HCT116 (cell line): ENCODE data around the gene NDUFA8. TPM values are rescaled to one million over a fixed set of nuclear protein-coding genes. Genes with fewer than 3 reads are reported as not detected.

Experiments
- ATAC-seq: fragments of 200-7000 bp; cut with Tn5 transposase; 2 replicates; pipeline ENCODE4 v1.9.1; 2020; ENCODE audit warnings: mild to moderate bottlenecking, moderate library complexity
- BruUV-seq: library from RNA; stranded (reverse); fragments of 400-500 nt; replicated peaks from 2 replicates; lab custom pipeline; 2021; lab: Mats Ljungman, UMichigan
- CTCF ChIA-PET: fragments of 300-600 bp; sonication (Branson Sonifier 250); formaldehyde crosslinking; loops from one replicate; lab custom pipeline; 2021; ENCODE audit warnings: antibody characterized with exemption; lab: Charles Lee
- POLR2A ChIA-PET: fragments of 300-600, 350-600 bp; sonication (Branson Sonifier 250); formaldehyde crosslinking; loops from one replicate; lab custom pipeline; 2021; ENCODE audit warnings: antibody characterized with exemption; lab: Charles Lee
- RAD21 ChIA-PET, 2 experiments: fragments of 300-600 bp; sonication (Branson Sonifier 250); formaldehyde crosslinking; loops; one replicate each; lab custom pipeline; 2023; ENCODE audit warnings: low total read pairs in 2 of 2; ENCODE audit not compliant: uncharacterized antibody in 2 of 2, unreplicated experiment in 2 of 2, low non-redundant PET in 1 of 2; lab: Charles Lee
- DNase-seq: peaks from one replicate; pipeline ENCODE4 v3.0.0-alpha.2; 2010; ENCODE audit warnings: low read depth, low spot score
- H2AFZ ChIP-seq: fragments of 200-600 bp; shearing (Covaris generic), sonication (generic); 2 replicates; pipeline ENCODE4 v1.6.1; 2017; ENCODE audit warnings: low read depth, mixed run types, mixed read lengths, antibody characterized with exemption, low read length; ENCODE audit not compliant: poor library complexity, severe bottlenecking
- H3K27ac ChIP-seq: 2 replicates; pipeline ENCODE4 v1.5.1; 2012; ENCODE audit warnings: low read depth, low read length
- H3K27me3 ChIP-seq: fragments of 200-600 bp; sonication (generic); 2 replicates; pipeline ENCODE4 v1.6.1; 2016; ENCODE audit warnings: mixed run types, low read length, mixed read lengths; ENCODE audit not compliant: insufficient read depth
- H3K36me3 ChIP-seq, 2 experiments: fragments of 200-500 bp in 1 of 2; fragments of 200-600 bp in 1 of 2; sonication (Bioruptor generic) in 1 of 2; sonication (generic) in 1 of 2; 2 replicates each; pipeline versions ENCODE4 v1.5.1 to v1.6.1; 2014 to 2016; ENCODE audit warnings: low read length in 2 of 2, inconsistent platforms in 1 of 2, mixed read lengths in 1 of 2, mixed run types in 1 of 2; ENCODE audit not compliant: insufficient read depth in 2 of 2, control insufficient read depth in 1 of 2
- H3K4me1 ChIP-seq, 2 experiments: fragments of 200-600 bp in 1 of 2; sonication (generic) in 1 of 2; 2 replicates each; pipeline versions ENCODE4 v1.5.1 to v1.6.1; 2012 to 2017; ENCODE audit warnings: low read length in 2 of 2, inconsistent platforms in 1 of 2, mild to moderate bottlenecking in 1 of 2, mixed read lengths in 1 of 2, mixed run types in 1 of 2, moderate library complexity in 1 of 2; ENCODE audit not compliant: insufficient read depth in 2 of 2, control insufficient read depth in 1 of 2
- H3K4me2 ChIP-seq: fragments of 200-600 bp; sonication (generic); 2 replicates; pipeline ENCODE4 v1.6.1; 2017; ENCODE audit warnings: mixed run types, low read length, mixed read lengths
- H3K4me3 ChIP-seq, 2 experiments: fragments of 200-600 bp in 1 of 2; sonication (generic) in 1 of 2; replicated peaks in 1 of 2; 2 replicates each; pipeline ENCODE4 v1.5.1; 2011 to 2016; ENCODE audit warnings: low read length in 2 of 2, control low read depth in 1 of 2, low read depth in 1 of 2, mild to moderate bottlenecking in 1 of 2, mixed read lengths in 1 of 2, mixed run types in 1 of 2
- H3K79me2 ChIP-seq: fragments of 200-600 bp; sonication (generic); 2 replicates; pipeline ENCODE4 v1.6.1; 2017; ENCODE audit warnings: mild to moderate bottlenecking, mixed run types, low read length, moderate library complexity, mixed read lengths; ENCODE audit not compliant: insufficient read depth
- H3K9ac ChIP-seq: fragments of 200-600 bp; sonication (generic); 2 replicates; pipeline ENCODE4 v1.6.1; 2016; ENCODE audit warnings: low read length, mixed read lengths
- H3K9me2 ChIP-seq: fragments of 200-600 bp; sonication (generic), shearing (Covaris generic); 2 replicates; pipeline ENCODE4 v1.6.1; 2017; ENCODE audit warnings: mixed run types, mild to moderate bottlenecking, moderate library complexity; ENCODE audit not compliant: insufficient read depth
- H3K9me3 ChIP-seq, 2 experiments: fragments of 200-500 bp in 1 of 2; fragments of 200-600 bp in 1 of 2; sonication (Bioruptor generic) in 1 of 2; sonication (generic) in 1 of 2; 2 replicates each; pipeline ENCODE4 v1.6.1; 2014 to 2017; ENCODE audit warnings: low read length in 2 of 2, mixed read lengths in 2 of 2, inconsistent platforms in 1 of 2, low read depth in 1 of 2, mild to moderate bottlenecking in 1 of 2, mixed run types in 1 of 2, moderate library complexity in 1 of 2; ENCODE audit not compliant: control insufficient read depth in 1 of 2, insufficient read depth in 1 of 2
- H4K20me1 ChIP-seq: fragments of 200-600 bp; sonication (generic), shearing (Covaris generic); 2 replicates; pipeline ENCODE4 v1.6.1; 2017; ENCODE audit warnings: mixed run types, mild to moderate bottlenecking, moderate library complexity; ENCODE audit not compliant: insufficient read depth
- CBX3 ChIP-seq: IDR thresholded peaks from 2 replicates; pipeline ENCODE4 v1.6.1; 2012; ENCODE audit warnings: low read depth
- CEBPB ChIP-seq: IDR thresholded peaks from 2 replicates; pipeline ENCODE4 v1.6.1; 2012; ENCODE audit warnings: low read depth
- EGR1 ChIP-seq: IDR thresholded peaks from 2 replicates; pipeline ENCODE4 v1.6.1; 2012; ENCODE audit warnings: low read depth
- EZH2 ChIP-seq: fragments of 200-600 bp; sonication (generic); IDR thresholded peaks from 2 replicates; pipeline ENCODE4 v1.6.1; 2017; ENCODE audit warnings: antibody characterized with exemption, mixed run types
- EZH2phosphoT487 ChIP-seq: fragments of 200-600 bp; IDR thresholded peaks from 2 replicates; pipeline ENCODE4 v1.6.1; 2018; ENCODE audit warnings: antibody characterized with exemption, borderline replicate concordance
- JUND ChIP-seq: IDR thresholded peaks from 2 replicates; pipeline ENCODE4 v1.6.1; 2012
- POLR2A ChIP-seq: IDR thresholded peaks from 2 replicates; pipeline ENCODE4 v1.7.0; 2011; ENCODE audit warnings: borderline replicate concordance; ENCODE audit not compliant: insufficient read depth, insufficient read length; ENCODE audit errors: extremely low read depth
- POLR2AphosphoS5 ChIP-seq: IDR thresholded peaks from 2 replicates; pipeline ENCODE4 v1.6.1; 2011; ENCODE audit warnings: mild to moderate bottlenecking, low read depth, low read length, moderate library complexity
- RAD21 ChIP-seq: IDR thresholded peaks from 2 replicates; pipeline ENCODE4 v1.6.1; 2012; ENCODE audit warnings: low read depth, mild to moderate bottlenecking
- SIN3A ChIP-seq: IDR thresholded peaks from 2 replicates; pipeline ENCODE4 v1.6.1; 2012; ENCODE audit warnings: low read depth
- SP1 ChIP-seq: IDR thresholded peaks from 2 replicates; pipeline ENCODE4 v1.6.1; 2012; ENCODE audit warnings: low read depth
- SRF ChIP-seq: IDR thresholded peaks from 2 replicates; pipeline ENCODE4 v1.6.1; 2012; ENCODE audit warnings: low read depth
- TCF7L2 ChIP-seq: IDR thresholded peaks from 2 replicates; pipeline ENCODE4 v1.7.0; 2011; ENCODE audit warnings: borderline replicate concordance, inconsistent platforms; ENCODE audit not compliant: insufficient read depth, insufficient read length; ENCODE audit errors: extremely low read depth
- YY1 ChIP-seq: IDR thresholded peaks from 2 replicates; pipeline ENCODE4 v1.6.1; 2011; ENCODE audit warnings: low read length, low read depth, moderate library complexity, mild to moderate bottlenecking; ENCODE audit not compliant: insufficient replicate concordance; ENCODE audit errors: extremely low read depth
- ZFX ChIP-seq: fragments of 450-650 bp; IDR thresholded peaks from 2 replicates; pipeline ENCODE4 v1.6.1; 2017
- intact Hi-C: fragments of 100-400 bp; cut with micrococcal nuclease; formaldehyde crosslinking; loops from 2 replicates; pipeline ENCODE4 v1.10.0; 2022
- total RNA-seq: library from RNA; stranded (reverse); gene quantifications from one replicate; pipeline ENCODE4 v1.2.1, GENCODE V29; 2021; ENCODE audit not compliant: unreplicated experiment
- TF ChIP-seq, protein P1 (sequence below): IDR thresholded peaks from 2 replicates; pipeline ENCODE4 v1.6.1; 2012
- TF ChIP-seq, protein P2 (sequence below): IDR thresholded peaks from 2 replicates; pipeline ENCODE4 v1.6.1; 2012
- TF ChIP-seq, protein P3 (sequence below): IDR thresholded peaks from 2 replicates; pipeline ENCODE4 v1.6.1; 2011; ENCODE audit warnings: mild to moderate bottlenecking, low read length, moderate library complexity; ENCODE audit not compliant: insufficient replicate concordance; ENCODE audit errors: extremely low read depth
- TF ChIP-seq, protein P4 (sequence below): IDR thresholded peaks from 2 replicates; pipeline ENCODE4 v1.6.1; 2012; ENCODE audit warnings: low read depth
- TF ChIP-seq, protein P5 (sequence below), 3 experiments: fragments of 200-600 bp in 1 of 3; sonication (generic) in 1 of 3; IDR thresholded peaks in 2 of 3; conservative IDR thresholded peaks in 1 of 3; 2 replicates each; pipeline ENCODE4 v1.5.1; 2012 to 2017; ENCODE audit warnings: low read depth in 2 of 3, low read length in 2 of 3, antibody characterized with exemption in 1 of 3, borderline replicate concordance in 1 of 3, control low read depth in 1 of 3, mild to moderate bottlenecking in 1 of 3, mixed read lengths in 1 of 3, mixed run types in 1 of 3, moderate library complexity in 1 of 3; ENCODE audit not compliant: insufficient read depth in 1 of 3

Gene NDUFA8
- total RNA-seq, 1 experiment from 2014 or later: 84.5 TPM

DNA sequence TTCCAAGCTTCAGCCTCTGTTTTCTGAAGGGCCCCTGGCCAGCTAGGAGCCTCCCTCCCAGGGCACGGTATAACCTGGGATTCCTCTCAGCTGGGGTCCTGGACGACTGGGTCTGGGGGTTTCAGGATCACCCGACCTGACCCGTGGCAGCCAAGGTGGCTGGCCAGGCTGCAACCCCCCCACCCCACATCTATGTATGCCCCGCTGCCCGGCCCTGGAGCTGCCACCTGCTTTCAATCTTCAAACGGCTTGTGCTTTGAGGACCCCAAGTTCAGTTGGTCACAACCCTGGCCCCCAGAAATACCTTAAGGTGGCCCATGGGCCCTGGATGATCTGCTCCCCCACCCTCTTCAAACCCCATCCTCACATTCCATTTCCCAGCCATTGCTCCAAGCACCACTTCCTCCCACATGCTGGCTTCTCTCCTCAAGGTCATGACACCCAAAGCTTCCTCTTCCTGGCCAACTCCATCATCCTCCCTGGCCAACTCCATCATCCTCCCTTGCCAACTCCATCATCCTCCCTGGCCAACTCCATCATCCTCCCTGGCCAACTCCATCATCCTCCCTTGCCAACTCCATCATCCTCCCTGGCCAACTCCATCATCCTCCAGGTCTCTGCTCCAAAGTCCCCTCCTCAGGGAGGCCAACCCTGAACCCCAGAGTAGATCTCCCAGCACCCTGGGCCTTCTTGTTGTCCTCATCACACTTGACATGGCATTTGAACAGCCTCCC lies 49.3 kb downstream of the NDUFA8 start:
- CTCF ChIA-PET: interaction anchor here (0.6 to 1.1 kb wide), 2 partner anchors 11 to 56 kb away, joined by 3 read pairs; no protein-coding TSS in a partner anchor
- no peak for ATAC-seq

More for the DNA sequence above, 49.3 kb downstream of the NDUFA8 start:
- no peak for DNase-seq
- H2AFZ ChIP-seq: no peak overlapping the region
- H3K9me2 ChIP-seq: no peaks in the 10 kb centered on the region
- no peak overlapping the region for H3K4me2 ChIP-seq
- ChIA-PET POLR2A (no interaction called here), RAD21 (no interaction called here)
- H3K27ac ChIP-seq: no peak overlapping the region
- BruUV-seq: no TSS peak
- H3K36me3 ChIP-seq: no peaks in the 10 kb centered on the region
- TF ChIP-seq YY1 (no peak), POLR2A (no peak), JUND (no peak), SIN3A (no peak), EZH2phosphoT487 (no peak), TCF7L2 (no peak), ZFX (no peak), EGR1 (no peak), CEBPB (no peak), EZH2 (no peak), POLR2AphosphoS5 (no peak), CBX3 (no peak), SRF (no peak), SP1 (no peak), RAD21 (no peak)
- TF ChIP-seq, protein P1, sequence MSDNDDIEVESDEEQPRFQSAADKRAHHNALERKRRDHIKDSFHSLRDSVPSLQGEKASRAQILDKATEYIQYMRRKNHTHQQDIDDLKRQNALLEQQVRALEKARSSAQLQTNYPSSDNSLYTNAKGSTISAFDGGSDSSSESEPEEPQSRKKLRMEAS: no peak
- TF ChIP-seq, protein P2, sequence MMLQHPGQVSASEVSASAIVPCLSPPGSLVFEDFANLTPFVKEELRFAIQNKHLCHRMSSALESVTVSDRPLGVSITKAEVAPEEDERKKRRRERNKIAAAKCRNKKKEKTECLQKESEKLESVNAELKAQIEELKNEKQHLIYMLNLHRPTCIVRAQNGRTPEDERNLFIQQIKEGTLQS: no peak
- TF ChIP-seq, protein P3, sequence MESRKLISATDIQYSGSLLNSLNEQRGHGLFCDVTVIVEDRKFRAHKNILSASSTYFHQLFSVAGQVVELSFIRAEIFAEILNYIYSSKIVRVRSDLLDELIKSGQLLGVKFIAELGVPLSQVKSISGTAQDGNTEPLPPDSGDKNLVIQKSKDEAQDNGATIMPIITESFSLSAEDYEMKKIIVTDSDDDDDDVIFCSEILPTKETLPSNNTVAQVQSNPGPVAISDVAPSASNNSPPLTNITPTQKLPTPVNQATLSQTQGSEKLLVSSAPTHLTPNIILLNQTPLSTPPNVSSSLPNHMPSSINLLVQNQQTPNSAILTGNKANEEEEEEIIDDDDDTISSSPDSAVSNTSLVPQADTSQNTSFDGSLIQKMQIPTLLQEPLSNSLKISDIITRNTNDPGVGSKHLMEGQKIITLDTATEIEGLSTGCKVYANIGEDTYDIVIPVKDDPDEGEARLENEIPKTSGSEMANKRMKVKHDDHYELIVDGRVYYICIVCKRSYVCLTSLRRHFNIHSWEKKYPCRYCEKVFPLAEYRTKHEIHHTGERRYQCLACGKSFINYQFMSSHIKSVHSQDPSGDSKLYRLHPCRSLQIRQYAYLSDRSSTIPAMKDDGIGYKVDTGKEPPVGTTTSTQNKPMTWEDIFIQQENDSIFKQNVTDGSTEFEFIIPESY: no peak
- TF ChIP-seq, protein P4, sequence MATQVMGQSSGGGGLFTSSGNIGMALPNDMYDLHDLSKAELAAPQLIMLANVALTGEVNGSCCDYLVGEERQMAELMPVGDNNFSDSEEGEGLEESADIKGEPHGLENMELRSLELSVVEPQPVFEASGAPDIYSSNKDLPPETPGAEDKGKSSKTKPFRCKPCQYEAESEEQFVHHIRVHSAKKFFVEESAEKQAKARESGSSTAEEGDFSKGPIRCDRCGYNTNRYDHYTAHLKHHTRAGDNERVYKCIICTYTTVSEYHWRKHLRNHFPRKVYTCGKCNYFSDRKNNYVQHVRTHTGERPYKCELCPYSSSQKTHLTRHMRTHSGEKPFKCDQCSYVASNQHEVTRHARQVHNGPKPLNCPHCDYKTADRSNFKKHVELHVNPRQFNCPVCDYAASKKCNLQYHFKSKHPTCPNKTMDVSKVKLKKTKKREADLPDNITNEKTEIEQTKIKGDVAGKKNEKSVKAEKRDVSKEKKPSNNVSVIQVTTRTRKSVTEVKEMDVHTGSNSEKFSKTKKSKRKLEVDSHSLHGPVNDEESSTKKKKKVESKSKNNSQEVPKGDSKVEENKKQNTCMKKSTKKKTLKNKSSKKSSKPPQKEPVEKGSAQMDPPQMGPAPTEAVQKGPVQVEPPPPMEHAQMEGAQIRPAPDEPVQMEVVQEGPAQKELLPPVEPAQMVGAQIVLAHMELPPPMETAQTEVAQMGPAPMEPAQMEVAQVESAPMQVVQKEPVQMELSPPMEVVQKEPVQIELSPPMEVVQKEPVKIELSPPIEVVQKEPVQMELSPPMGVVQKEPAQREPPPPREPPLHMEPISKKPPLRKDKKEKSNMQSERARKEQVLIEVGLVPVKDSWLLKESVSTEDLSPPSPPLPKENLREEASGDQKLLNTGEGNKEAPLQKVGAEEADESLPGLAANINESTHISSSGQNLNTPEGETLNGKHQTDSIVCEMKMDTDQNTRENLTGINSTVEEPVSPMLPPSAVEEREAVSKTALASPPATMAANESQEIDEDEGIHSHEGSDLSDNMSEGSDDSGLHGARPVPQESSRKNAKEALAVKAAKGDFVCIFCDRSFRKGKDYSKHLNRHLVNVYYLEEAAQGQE: no peak
- TF ChIP-seq, protein P5, sequence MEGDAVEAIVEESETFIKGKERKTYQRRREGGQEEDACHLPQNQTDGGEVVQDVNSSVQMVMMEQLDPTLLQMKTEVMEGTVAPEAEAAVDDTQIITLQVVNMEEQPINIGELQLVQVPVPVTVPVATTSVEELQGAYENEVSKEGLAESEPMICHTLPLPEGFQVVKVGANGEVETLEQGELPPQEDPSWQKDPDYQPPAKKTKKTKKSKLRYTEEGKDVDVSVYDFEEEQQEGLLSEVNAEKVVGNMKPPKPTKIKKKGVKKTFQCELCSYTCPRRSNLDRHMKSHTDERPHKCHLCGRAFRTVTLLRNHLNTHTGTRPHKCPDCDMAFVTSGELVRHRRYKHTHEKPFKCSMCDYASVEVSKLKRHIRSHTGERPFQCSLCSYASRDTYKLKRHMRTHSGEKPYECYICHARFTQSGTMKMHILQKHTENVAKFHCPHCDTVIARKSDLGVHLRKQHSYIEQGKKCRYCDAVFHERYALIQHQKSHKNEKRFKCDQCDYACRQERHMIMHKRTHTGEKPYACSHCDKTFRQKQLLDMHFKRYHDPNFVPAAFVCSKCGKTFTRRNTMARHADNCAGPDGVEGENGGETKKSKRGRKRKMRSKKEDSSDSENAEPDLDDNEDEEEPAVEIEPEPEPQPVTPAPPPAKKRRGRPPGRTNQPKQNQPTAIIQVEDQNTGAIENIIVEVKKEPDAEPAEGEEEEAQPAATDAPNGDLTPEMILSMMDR (IDR thresholded peaks at IDR 0.05 in 2 of 3, conservative IDR thresholded peaks at IDR 0.05 in 1 of 3; ENCODE audit: borderline replicate concordance in 1 of 3, insufficient read depth in 1 of 3, low read depth in 2 of 3, low read length in 2 of 3): no peak
- no peaks in the 10 kb centered on the region for H3K4me1 ChIP-seq
- no peak overlapping the region for H3K4me3 ChIP-seq
- H3K9me3 ChIP-seq: no peaks in the 10 kb centered on the region
- H3K9ac ChIP-seq: no peak overlapping the region
- intact Hi-C loops: no loop called here
- no peaks in the 10 kb centered on the region for H3K79me2 ChIP-seq
- no peaks in the 10 kb centered on the region for H4K20me1 ChIP-seq
- peaks cover 2% of the 10 kb centered on the region for H3K27me3 ChIP-seq
